ENCODE results near the gene IP6K1.

Gene IP6K1

GRCh38 chr3:49747792-49748480, 38.4 kb downstream of the IP6K1 start:
- ChIA-PET POLR2A (no interaction called here), CTCF (no interaction called here)
- TF ChIP-seq PKNOX1 (IDR thresholded peaks at IDR 0.05) (no peak), CTBP1 (IDR thresholded peaks at IDR 0.05; ENCODE audit: borderline replicate concordance) (no peak), NFRKB (IDR thresholded peaks at IDR 0.05) (no peak), ZNF384 (IDR thresholded peaks at IDR 0.05) (no peak), TARDBP (IDR thresholded peaks at IDR 0.05) (no peak), FOXM1 (IDR thresholded peaks at IDR 0.05; ENCODE audit: borderline replicate concordance) (no peak), FOXK2 (IDR thresholded peaks at IDR 0.05) (no peak), SUZ12 (IDR thresholded peaks at IDR 0.05) (no peak), ARNT (IDR thresholded peaks at IDR 0.05) (no peak), SP1 (IDR thresholded peaks at IDR 0.05) (no peak), HDGF (IDR thresholded peaks at IDR 0.05; ENCODE audit: borderline replicate concordance) (no peak), ELF4 (IDR thresholded peaks at IDR 0.05) (no peak)
- no peak for DNase-seq (ENCODE audit: extremely low spot score)

- ChIA-PET POLR2A (no interaction called here), CTCF (interaction anchor here (0.7 kb wide), 1 partner anchor 207 kb away, joined by 3 read pairs; no protein-coding TSS in a partner anchor)
- no peak for DNase-seq (ENCODE audit: extremely low spot score)
- TF ChIP-seq FOXM1 (IDR thresholded peaks at IDR 0.05; ENCODE audit: borderline replicate concordance) (no peak), TARDBP (IDR thresholded peaks at IDR 0.05) (no peak), SUZ12 (IDR thresholded peaks at IDR 0.05) (no peak), BHLHE40 (IDR thresholded peaks at IDR 0.05; ENCODE audit: borderline replicate concordance) (no peak), FOXK2 (IDR thresholded peaks at IDR 0.05) (no peak), CTBP1 (IDR thresholded peaks at IDR 0.05; ENCODE audit: borderline replicate concordance) (no peak), FOXA1 (IDR thresholded peaks at IDR 0.05) (no peak), ELF4 (IDR thresholded peaks at IDR 0.05) (no peak), NFRKB (IDR thresholded peaks at IDR 0.05) (no peak), SP1 (IDR thresholded peaks at IDR 0.05) (no peak), PKNOX1 (IDR thresholded peaks at IDR 0.05) (no peak), HDGF (IDR thresholded peaks at IDR 0.05; ENCODE audit: borderline replicate concordance) (no peak)
Measured at GRCh38 chr3:49745986-49746385, 40.4 kb downstream of the IP6K1 start.

DNA sequence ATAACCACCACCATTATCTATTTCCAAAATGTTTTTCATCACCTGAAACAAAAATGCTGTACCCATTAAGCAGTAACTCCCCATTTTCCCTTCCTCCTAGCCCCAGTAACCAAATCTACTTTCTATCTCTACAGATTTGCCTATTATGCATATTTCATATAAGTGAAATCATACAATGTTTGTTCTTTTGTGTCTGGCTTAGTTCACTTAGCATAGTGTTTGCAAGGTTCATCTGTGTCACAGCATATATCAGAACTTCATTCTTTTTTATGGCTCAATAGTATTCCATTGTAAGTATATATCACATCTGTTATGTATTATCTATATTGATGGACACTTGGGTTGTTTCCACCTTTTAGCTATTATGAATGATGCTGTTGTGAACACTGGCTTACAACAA, 45.9 kb downstream of the IP6K1 start:
- POLR2A ChIA-PET: no interaction called here
- no peak for DNase-seq (ENCODE audit: extremely low spot score)
- CTCF ChIA-PET: no interaction called here
- TF ChIP-seq FOXM1 (IDR thresholded peaks at IDR 0.05; ENCODE audit: borderline replicate concordance) (no peak), SUZ12 (IDR thresholded peaks at IDR 0.05) (no peak), BHLHE40 (IDR thresholded peaks at IDR 0.05; ENCODE audit: borderline replicate concordance) (no peak), NFRKB (IDR thresholded peaks at IDR 0.05) (no peak), ZNF384 (IDR thresholded peaks at IDR 0.05) (no peak), FOXK2 (IDR thresholded peaks at IDR 0.05) (no peak), LEF1 (IDR thresholded peaks at IDR 0.05; ENCODE audit: borderline replicate concordance) (no peak), TARDBP (IDR thresholded peaks at IDR 0.05) (no peak), ELF4 (IDR thresholded peaks at IDR 0.05) (no peak), PKNOX1 (IDR thresholded peaks at IDR 0.05) (no peak), CTBP1 (IDR thresholded peaks at IDR 0.05; ENCODE audit: borderline replicate concordance) (no peak), FOXA1 (IDR thresholded peaks at IDR 0.05) (no peak), L3MBTL2 (conservative IDR thresholded peaks at IDR 0.05) (no peak)

DNA sequence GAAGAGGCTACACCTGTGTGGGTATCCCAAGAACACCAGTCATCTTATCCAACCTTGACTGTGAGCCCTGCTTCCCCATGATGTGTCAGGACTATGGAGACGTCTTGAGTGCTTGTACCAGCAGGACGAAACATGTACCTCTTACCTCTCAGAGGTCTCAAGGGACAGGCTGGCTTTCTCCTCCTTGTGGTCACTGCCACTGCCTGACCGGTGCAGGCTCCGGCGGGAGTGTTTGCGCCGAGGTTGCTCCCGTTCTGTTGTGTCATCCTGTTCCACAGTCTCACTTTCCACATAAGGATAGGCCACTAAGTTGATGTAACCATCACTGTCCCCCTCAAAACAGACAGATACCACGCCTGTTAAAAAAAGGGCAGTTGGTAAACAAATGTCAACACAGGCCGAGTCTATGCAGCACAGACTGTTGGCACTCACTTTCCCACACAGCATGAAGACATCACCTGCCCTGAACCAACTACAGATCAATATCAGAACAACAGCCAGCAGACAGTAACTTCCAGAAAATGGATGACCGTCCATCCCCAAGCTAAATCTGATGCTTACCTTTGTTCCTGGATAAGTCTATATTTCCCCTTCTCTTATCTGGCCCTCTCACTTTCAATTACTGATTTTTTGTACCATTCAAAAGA, 48.2 kb downstream of the IP6K1 start:
- ChIA-PET CTCF (interaction anchor here (0.6 kb wide), 1 partner anchor 448 kb away, joined by 3 read pairs; no protein-coding TSS in a partner anchor), POLR2A (no interaction called here)
- TF ChIP-seq FOXM1 (IDR thresholded peaks at IDR 0.05; ENCODE audit: borderline replicate concordance) (no peak), ZNF384 (IDR thresholded peaks at IDR 0.05) (no peak), PKNOX1 (IDR thresholded peaks at IDR 0.05) (no peak), HDGF (IDR thresholded peaks at IDR 0.05; ENCODE audit: borderline replicate concordance) (no peak)
- DNase-seq (ENCODE audit: extremely low spot score): no peak

- no peak for DNase-seq (ENCODE audit: extremely low spot score)
- no peak for TF ChIP-seq CTBP1 (IDR thresholded peaks at IDR 0.05; ENCODE audit: borderline replicate concordance)
- TF ChIP-seq FOXM1 (IDR thresholded peaks at IDR 0.05; ENCODE audit: borderline replicate concordance): no peak
- TF ChIP-seq FOXK2 (IDR thresholded peaks at IDR 0.05): no peak
- TF ChIP-seq NFRKB (IDR thresholded peaks at IDR 0.05): no peak
- TF ChIP-seq ARNT (IDR thresholded peaks at IDR 0.05): no peak
- TF ChIP-seq L3MBTL2 (conservative IDR thresholded peaks at IDR 0.05): no peak
- no peak for TF ChIP-seq TARDBP (IDR thresholded peaks at IDR 0.05)
- no peak for TF ChIP-seq FOXA1 (IDR thresholded peaks at IDR 0.05)
- no peak for TF ChIP-seq SUZ12 (IDR thresholded peaks at IDR 0.05)
- TF ChIP-seq PKNOX1 (IDR thresholded peaks at IDR 0.05): no peak
- ChIA-PET POLR2A (interaction anchor here (1.0 kb wide), 1 partner anchor 10 kb away, joined by 4 read pairs; no protein-coding TSS in a partner anchor), CTCF (no interaction called here)
Measured at GRCh38 chr3:49734752-49735151, 51.6 kb downstream of the IP6K1 start.
